OCI-LY1 (cell line): ENCODE measurements around the gene SRSF5.

ENCODE experiments used
- H2AFZ ChIP-seq: fragments of 200-600 bp; sonication (generic), shearing (Covaris generic); 2 replicates; pipeline ENCODE4 v1.6.0; 2014; ENCODE audit warnings: antibody characterized with exemption, mild to moderate bottlenecking, low read length
- H3F3A ChIP-seq: fragments of 200-600 bp; sonication (generic), shearing (Covaris generic); 2 replicates; pipeline ENCODE4 v1.6.0; 2014; ENCODE audit warnings: mild to moderate bottlenecking, antibody characterized with exemption, low read length, moderate library complexity; ENCODE audit not compliant: insufficient read depth
- H3K27ac ChIP-seq: fragments of 200-600 bp; sonication (generic); 2 replicates; pipeline ENCODE4 v1.5.1; 2014; ENCODE audit warnings: low read length, mixed run types, mild to moderate bottlenecking, low read depth; ENCODE audit not compliant: poor library complexity, severe bottlenecking
- H3K27me3 ChIP-seq: fragments of 200-600 bp; sonication (generic); 2 replicates; pipeline ENCODE4 v1.6.0; 2014; ENCODE audit warnings: antibody characterized with exemption, mild to moderate bottlenecking, low read length, moderate library complexity; ENCODE audit not compliant: insufficient read depth
- H3K36me3 ChIP-seq: fragments of 200-600 bp; sonication (generic); 2 replicates; pipeline ENCODE4 v1.6.1; 2014; ENCODE audit warnings: mild to moderate bottlenecking, antibody characterized with exemption, low read length, moderate library complexity, mixed read lengths; ENCODE audit not compliant: insufficient read depth
- H3K4me1 ChIP-seq: fragments of 200-600 bp; sonication (generic); 2 replicates; pipeline ENCODE4 v1.5.1; 2014; ENCODE audit warnings: mild to moderate bottlenecking, low read length, moderate library complexity; ENCODE audit not compliant: insufficient read depth, severe bottlenecking
- H3K4me2 ChIP-seq: fragments of 200-600 bp; sonication (generic), shearing (Covaris generic); 2 replicates; pipeline ENCODE4 v1.6.1; 2014; ENCODE audit warnings: low read length
- H3K4me3 ChIP-seq: fragments of 200-600 bp; sonication (generic); 2 replicates; pipeline ENCODE4 v1.5.1; 2014; ENCODE audit warnings: low read length, low read depth, mild to moderate bottlenecking, mixed read lengths; ENCODE audit not compliant: poor library complexity, severe bottlenecking
- H3K79me2 ChIP-seq: fragments of 200-600 bp; shearing (Covaris generic); 2 replicates; pipeline ENCODE4 v1.6.1; 2016; ENCODE audit warnings: mixed run types, low read length, mixed read lengths; ENCODE audit not compliant: insufficient read depth
- H3K9ac ChIP-seq: fragments of 200-600 bp; sonication (generic), shearing (Covaris generic); 2 replicates; pipeline ENCODE4 v1.6.1; 2014; ENCODE audit warnings: mild to moderate bottlenecking, low read length, mixed read lengths
- H3K9me2 ChIP-seq: fragments of 200-600 bp; sonication (generic), shearing (Covaris generic); 2 replicates; pipeline ENCODE4 v1.6.1; 2014; ENCODE audit warnings: low read depth, mild to moderate bottlenecking, low read length, mixed read lengths
- H3K9me3 ChIP-seq: fragments of 200-600 bp; shearing (Covaris generic); 2 replicates; pipeline ENCODE4 v1.6.1; 2014; ENCODE audit warnings: low read length, mixed read lengths
- H4K20me1 ChIP-seq: fragments of 200-600 bp; sonication (generic), shearing (Covaris generic); 2 replicates; pipeline ENCODE4 v1.6.0; 2016; ENCODE audit warnings: mild to moderate bottlenecking, low read length; ENCODE audit not compliant: insufficient read depth
- CTCF ChIP-seq: fragments of 200-600 bp; sonication (generic), shearing (Covaris generic); IDR thresholded peaks from 2 replicates; pipeline ENCODE4 v1.5.1; 2017; ENCODE audit warnings: mild to moderate bottlenecking, antibody characterized with exemption, low read length, moderate library complexity, mixed read lengths
- EZH2 ChIP-seq: fragments of 200-600 bp; sonication (generic), shearing (Covaris generic); IDR thresholded peaks from 2 replicates; pipeline ENCODE4 v1.8.0; 2017; ENCODE audit warnings: borderline replicate concordance, mixed run types, mild to moderate bottlenecking, antibody characterized with exemption, low read length, moderate library complexity, mixed read lengths

The SRSF5 gene

GRCh38 chr14:69755296-69755695 lies 11.6 kb upstream of the SRSF5 start:
- H3K9ac ChIP-seq, result no peak overlapping the region
- no peak overlapping the region for H3K4me2 ChIP-seq
- H3K4me3 ChIP-seq, result no peak overlapping the region
- TF ChIP-seq EZH2, result no peak
- TF ChIP-seq CTCF, result no peak
- no peak overlapping the region for H2AFZ ChIP-seq
- no peaks in the 10 kb centered on the region for H3K9me3 ChIP-seq
- no peaks in the 10 kb centered on the region for H4K20me1 ChIP-seq
- peaks cover 6% of the 10 kb centered on the region for H3K4me1 ChIP-seq
- H3K9me2 ChIP-seq, result no peaks in the 10 kb centered on the region
- no peaks in the 10 kb centered on the region for H3K79me2 ChIP-seq
- no peaks in the 10 kb centered on the region for H3F3A ChIP-seq
- H3K27ac ChIP-seq, result no peak overlapping the region
- H3K27me3 ChIP-seq, result no peaks in the 10 kb centered on the region
- no peaks in the 10 kb centered on the region for H3K36me3 ChIP-seq

DNA sequence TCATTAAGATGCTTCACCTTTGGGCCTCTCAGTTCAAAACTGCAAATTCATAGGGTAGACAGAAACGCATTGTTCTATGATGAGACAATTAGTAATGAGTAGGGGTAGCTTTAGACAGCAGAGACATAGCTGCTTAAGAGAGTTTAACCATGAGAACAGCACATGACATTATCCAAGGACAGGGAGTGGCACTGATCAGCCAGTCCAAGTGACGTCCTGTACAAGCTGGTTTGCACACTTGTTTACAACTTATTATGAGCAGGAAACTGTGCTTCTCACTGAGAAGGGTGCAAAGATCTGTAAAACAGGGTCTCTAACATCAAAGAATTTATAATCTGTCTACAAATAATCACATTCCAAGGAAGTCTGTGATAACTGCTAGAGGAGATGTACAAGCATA lies 11.2 kb upstream of the SRSF5 start:
- no peak overlapping the region for H3K27ac ChIP-seq
- H3K9me2 ChIP-seq, result no peaks in the 10 kb centered on the region
- no peaks in the 10 kb centered on the region for H3K9me3 ChIP-seq
- H3K4me3 ChIP-seq, result no peak overlapping the region
- H3F3A ChIP-seq, result no peaks in the 10 kb centered on the region
- H3K27me3 ChIP-seq, result no peaks in the 10 kb centered on the region
- no peaks in the 10 kb centered on the region for H4K20me1 ChIP-seq
- TF ChIP-seq CTCF, result no peak
- TF ChIP-seq EZH2, result no peak
- no peak overlapping the region for H3K9ac ChIP-seq
- H3K4me1 ChIP-seq, result peaks cover 6% of the 10 kb centered on the region
- no peak overlapping the region for H3K4me2 ChIP-seq
- no peak overlapping the region for H2AFZ ChIP-seq
- no peaks in the 10 kb centered on the region for H3K36me3 ChIP-seq
- no peaks in the 10 kb centered on the region for H3K79me2 ChIP-seq

- Histone ChIP-seq H3K36me3 (no peaks in the 10 kb centered on the region), H3K27ac (no peak overlapping the region), H3K27me3 (no peaks in the 10 kb centered on the region), H3F3A (no peaks in the 10 kb centered on the region), H4K20me1 (no peaks in the 10 kb centered on the region), H3K79me2 (no peaks in the 10 kb centered on the region), H3K9me3 (no peaks in the 10 kb centered on the region), H3K4me3 (no peak overlapping the region), H3K9me2 (no peaks in the 10 kb centered on the region), H3K4me2 (no peak overlapping the region), H3K4me1 (peaks cover 6% of the 10 kb centered on the region), H3K9ac (no peak overlapping the region), H2AFZ (no peak overlapping the region)
- TF ChIP-seq EZH2 (no peak), CTCF (no peak)
Observed at GRCh38 chr14:69756298-69756697, 10.6 kb upstream of the SRSF5 start.
